Measurements from ENCODE around the gene DVL1. TPM values are rescaled to one million over a fixed set of nuclear protein-coding genes. Genes with fewer than 3 reads are reported as not detected.
A peak's percentile ranks its signal among the peaks of the same experiment; 100 is the strongest.

Gene DVL1
- total RNA-seq, 2 experiments from 2014 or later: 35.5 to 37.4 TPM

- H3K4me3 Mint-ChIP-seq: no peak overlapping the region
- H3K9me3 Mint-ChIP-seq: no peaks in the 10 kb centered on the region
- H3K36me3 Mint-ChIP-seq: no peaks in the 10 kb centered on the region
- peak; percentile 79 for ATAC-seq (ENCODE audit: low read depth)
- H3K4me1 Mint-ChIP-seq: no peaks in the 10 kb centered on the region
- peak; percentile 68 for DNase-seq
- no peaks in the 10 kb centered on the region for H3K27me3 Mint-ChIP-seq
- POLR2A ChIA-PET: interaction anchor here (1.1 kb wide), 1 partner anchor 170 kb away, joined by 5 read pairs; no protein-coding TSS in a partner anchor
- H3K27ac Mint-ChIP-seq: no peak overlapping the region
These were observed 57.4 kb downstream of the DVL1 start for GRCh38 chr1:1291548-1292441.

GRCh38 chr1:1291023-1291528, 58.1 kb downstream of the DVL1 start:
- no peak for DNase-seq
- H3K4me3 Mint-ChIP-seq: no peak overlapping the region
- H3K9me3 Mint-ChIP-seq: no peaks in the 10 kb centered on the region
- no peaks in the 10 kb centered on the region for H3K4me1 Mint-ChIP-seq
- no peaks in the 10 kb centered on the region for H3K36me3 Mint-ChIP-seq
- H3K27me3 Mint-ChIP-seq: no peaks in the 10 kb centered on the region
- POLR2A ChIA-PET: interaction anchor here (0.6 to 1.1 kb wide), 2 partner anchors 98 to 169 kb away, joined by 5 read pairs; no protein-coding TSS in a partner anchor
- ATAC-seq (ENCODE audit: low read depth): no peak
- H3K27ac Mint-ChIP-seq: no peak overlapping the region

DNA sequence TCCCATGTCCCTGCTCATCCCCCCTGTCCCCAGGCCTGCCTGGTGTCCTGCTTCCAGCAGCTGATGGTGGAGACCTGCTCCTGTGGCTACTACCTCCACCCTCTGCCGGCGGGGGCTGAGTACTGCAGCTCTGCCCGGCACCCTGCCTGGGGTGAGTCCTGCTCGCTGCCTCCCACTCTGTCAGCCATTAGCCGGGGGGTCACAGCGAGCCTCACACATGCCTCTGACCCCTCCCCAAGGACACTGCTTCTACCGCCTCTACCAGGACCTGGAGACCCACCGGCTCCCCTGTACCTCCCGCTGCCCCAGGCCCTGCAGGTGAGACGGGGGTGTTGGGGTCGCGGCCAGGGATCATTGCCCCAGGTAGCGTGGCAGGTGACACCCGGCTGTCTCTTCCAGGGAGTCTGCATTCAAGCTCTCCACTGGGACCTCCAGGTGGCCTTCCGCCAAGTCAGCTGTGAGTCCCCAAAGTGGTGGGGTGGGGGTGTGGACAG, 58.9 kb downstream of the DVL1 start:
- Mint-ChIP-seq H3K27me3 (no peaks in the 10 kb centered on the region), H3K27ac (no peak overlapping the region), H3K4me1 (no peaks in the 10 kb centered on the region), H3K4me3 (no peak overlapping the region), H3K36me3 (no peaks in the 10 kb centered on the region), H3K9me3 (no peaks in the 10 kb centered on the region)
- DNase-seq (peak; percentile 75), ATAC-seq (ENCODE audit: low read depth) (peak; percentile 28)
- POLR2A ChIA-PET: interaction anchor here (0.6 kb wide), 1 partner anchor 99 kb away, joined by 5 read pairs; no protein-coding TSS in a partner anchor

- Mint-ChIP-seq H3K27ac (no peak overlapping the region), H3K4me1 (peaks cover under 1% of the 10 kb centered on the region), H3K36me3 (no peaks in the 10 kb centered on the region), H3K9me3 (no peaks in the 10 kb centered on the region), H3K27me3 (no peaks in the 10 kb centered on the region), H3K4me3 (no peak overlapping the region)
- DNase-seq (peak; percentile 33), ATAC-seq (ENCODE audit: low read depth) (no peak)
- POLR2A ChIA-PET: no interaction called here
These were observed 61.7 kb downstream of the DVL1 start for GRCh38 chr1:1287288-1288110.

- no peaks in the 10 kb centered on the region for H3K9me3 Mint-ChIP-seq
- peaks cover 2% of the 10 kb centered on the region for H3K4me1 Mint-ChIP-seq
- ATAC-seq (ENCODE audit: low read depth) (no peak), DNase-seq (peak; percentile 31)
- no peaks in the 10 kb centered on the region for H3K27me3 Mint-ChIP-seq
- H3K36me3 Mint-ChIP-seq: no peaks in the 10 kb centered on the region
- no peak overlapping the region for H3K4me3 Mint-ChIP-seq
- H3K27ac Mint-ChIP-seq: no peak overlapping the region
- POLR2A ChIA-PET: no interaction called here
These were observed 62.6 kb downstream of the DVL1 start for GRCh38 chr1:1286313-1287261.

- DNase-seq: peak; percentile 31
- no peak overlapping the region for H3K27ac Mint-ChIP-seq
- H3K9me3 Mint-ChIP-seq: no peaks in the 10 kb centered on the region
- no peak overlapping the region for H3K4me3 Mint-ChIP-seq
- H3K27me3 Mint-ChIP-seq: no peaks in the 10 kb centered on the region
- H3K4me1 Mint-ChIP-seq: peaks cover 2% of the 10 kb centered on the region
- POLR2A ChIA-PET: interaction anchor here (1.2 kb wide), 1 partner anchor 11 kb away, joined by 3 read pairs; no protein-coding TSS in a partner anchor
- H3K36me3 Mint-ChIP-seq: no peaks in the 10 kb centered on the region
- no peak for ATAC-seq (ENCODE audit: low read depth)
These were observed 63.5 kb downstream of the DVL1 start for GRCh38 chr1:1285611-1286311.

Small RNAs within 50 kb of the gene (microRNA-seq; reads per million reads assigned to microRNA genes)
- gene MIR6726 (not detected), gene MIR6727 (not detected), gene MIR6808 (not detected)

Other genes with a start within 250 kb of the DVL1 start
- 10 to 100 TPM; 22.7 to 23.0 TPM for gene C1orf159, start 233.3 kb downstream of the DVL1 start, total RNA-seq
- gene TTLL10, start 175.5 kb downstream of the DVL1 start, total RNA-seq: not detected
- gene TNFRSF18, start 142.8 kb downstream of the DVL1 start, total RNA-seq: 10 to 100 TPM; 11.4 to 15.0 TPM
- 1 to 10 TPM; 2.4 to 3.1 TPM for gene TNFRSF4, start 135.3 kb downstream of the DVL1 start, total RNA-seq
- 100 to 1,000 TPM in 1 of 2 experiments, 10 to 100 TPM in 1; 99.1 to 103 TPM for gene SDF4, start 117.4 kb downstream of the DVL1 start, total RNA-seq
- gene B3GALT6, start 117.2 kb downstream of the DVL1 start, total RNA-seq: 10 to 100 TPM; 19.1 to 19.6 TPM
- 1 to 10 TPM; 2.2 to 4.4 TPM for gene C1QTNF12, start 102.7 kb downstream of the DVL1 start, total RNA-seq
- gene UBE2J2, start 75.6 kb downstream of the DVL1 start, total RNA-seq: 10 to 100 TPM; 75.7 to 78.1 TPM
- gene SCNN1D, start 69.0 kb downstream of the DVL1 start, total RNA-seq: 1 to 10 TPM; 8.0 to 8.4 TPM
- 10 to 100 TPM; 80.2 to 86.3 TPM for gene ACAP3, start 41.5 kb downstream of the DVL1 start, total RNA-seq
- 10 to 100 TPM; 22.3 to 22.4 TPM for gene PUSL1, start 40.8 kb downstream of the DVL1 start, total RNA-seq
- 100 to 1,000 TPM; 143 to 158 TPM for gene INTS11, start 24.8 kb downstream of the DVL1 start, total RNA-seq
- gene CPTP, start 24.6 kb downstream of the DVL1 start, total RNA-seq: 10 to 100 TPM; 19.3 TPM
- gene TAS1R3, start 18.1 kb downstream of the DVL1 start, total RNA-seq: 1 to 10 TPM; 1.2 to 1.3 TPM
- 1 to 10 TPM in 1 of 2 experiments, under 1 TPM in 1; 0.51 to 1.2 TPM for gene MXRA8, start 9.1 kb upstream of the DVL1 start, total RNA-seq
- 10 to 100 TPM; 87.3 to 97.1 TPM for gene AURKAIP1, start 25.8 kb upstream of the DVL1 start, total RNA-seq
- 100 to 1,000 TPM; 201 to 211 TPM for gene CCNL2, start 49.9 kb upstream of the DVL1 start, total RNA-seq
- gene MRPL20, start 57.9 kb upstream of the DVL1 start, total RNA-seq: 100 to 1,000 TPM in 1 of 2 experiments, 10 to 100 TPM in 1; 98.6 to 101 TPM
- not detected for gene ANKRD65, start 71.9 kb upstream of the DVL1 start, total RNA-seq
- gene VWA1, start 86.3 kb upstream of the DVL1 start, total RNA-seq: under 1 TPM; 0.36 to 0.85 TPM
- 1 to 10 TPM; 1.0 to 1.7 TPM for gene ATAD3C, start 100.3 kb upstream of the DVL1 start, total RNA-seq
- gene ATAD3B, start 122.3 kb upstream of the DVL1 start, total RNA-seq: 10 to 100 TPM; 35.2 to 37.9 TPM
- 10 to 100 TPM; 32.6 to 33.6 TPM for gene ATAD3A, start 162.7 kb upstream of the DVL1 start, total RNA-seq
- gene TMEM240, start 191.2 kb upstream of the DVL1 start, total RNA-seq: 1 to 10 TPM; 1.2 to 1.9 TPM
- 100 to 1,000 TPM; 118 TPM for gene SSU72, start 225.4 kb upstream of the DVL1 start, total RNA-seq